Loucy (cell line): ENCODE data around the gene XXYLT1.
"Not testable (repeated sequence)": the region's sequence is repeated elsewhere in the genome, so short reads cannot be mapped to it uniquely, and the experiment has no call there.

ENCODE experiments used
- H2AFZ ChIP-seq: fragments of 200-600 bp; sonication (generic); 2 replicates; pipeline ENCODE4 v1.6.0; 2016; ENCODE audit warnings: antibody characterized with exemption, mild to moderate bottlenecking, low read length, moderate library complexity
- H3F3A ChIP-seq: fragments of 200-600 bp; 2 replicates; pipeline ENCODE4 v1.6.0; 2016; ENCODE audit warnings: antibody characterized with exemption, low read depth, mild to moderate bottlenecking
- H3K27me3 ChIP-seq: fragments of 200-600 bp; sonication (generic); 2 replicates; pipeline ENCODE4 v1.6.1; 2014; ENCODE audit warnings: low read length, mild to moderate bottlenecking; ENCODE audit not compliant: insufficient read depth, poor library complexity, severe bottlenecking
- H3K36me3 ChIP-seq: fragments of 200-600 bp; sonication (generic); 2 replicates; pipeline ENCODE4 v1.6.1; 2016; ENCODE audit warnings: low read length; ENCODE audit not compliant: insufficient read depth
- H3K4me1 ChIP-seq: fragments of 200-600 bp; sonication (generic); 2 replicates; pipeline ENCODE4 v1.5.1; 2014; ENCODE audit warnings: low read length, mild to moderate bottlenecking; ENCODE audit not compliant: insufficient read depth, poor library complexity, severe bottlenecking
- H3K4me2 ChIP-seq: fragments of 200-600 bp; sonication (generic); 2 replicates; pipeline ENCODE4 v1.6.0; 2014; ENCODE audit warnings: antibody characterized with exemption, low read length, low read depth, mild to moderate bottlenecking; ENCODE audit not compliant: poor library complexity, severe bottlenecking
- H3K4me3 ChIP-seq: fragments of 200-600 bp; sonication (generic); 2 replicates; pipeline ENCODE4 v1.5.1; 2014; ENCODE audit warnings: low read length, mild to moderate bottlenecking, mixed read lengths; ENCODE audit not compliant: poor library complexity, severe bottlenecking
- H3K79me2 ChIP-seq: fragments of 200-600 bp; sonication (generic); 2 replicates; pipeline ENCODE4 v1.6.1; 2014; ENCODE audit warnings: low read length; ENCODE audit not compliant: insufficient read depth
- H3K9ac ChIP-seq: fragments of 200-600 bp; sonication (generic); 2 replicates; pipeline ENCODE4 v1.6.0; 2014; ENCODE audit warnings: mild to moderate bottlenecking, low read depth, low read length, moderate library complexity; ENCODE audit not compliant: poor library complexity, severe bottlenecking
- H3K9me2 ChIP-seq: fragments of 200-600 bp; sonication (generic); replicated peaks from 2 replicates; pipeline ENCODE4 v1.6.1; 2016; ENCODE audit warnings: low read depth, low read length, mixed read lengths
- H3K9me3 ChIP-seq: fragments of 200-600 bp; sonication (generic); 2 replicates; pipeline ENCODE4 v1.6.1; 2014; ENCODE audit warnings: mild to moderate bottlenecking, antibody characterized with exemption, low read length, low read depth; ENCODE audit not compliant: insufficient read depth
- H4K20me1 ChIP-seq: fragments of 200-600 bp; sonication (generic); 2 replicates; pipeline ENCODE4 v1.6.0; 2014; ENCODE audit warnings: antibody characterized with exemption, low read length, mild to moderate bottlenecking; ENCODE audit not compliant: insufficient read depth, poor library complexity, severe bottlenecking
- EZH2phosphoT487 ChIP-seq: fragments of 200-600 bp; IDR thresholded peaks from 2 replicates; pipeline ENCODE4 v1.6.1; 2018; ENCODE audit warnings: antibody characterized with exemption, mild to moderate bottlenecking, moderate library complexity, borderline replicate concordance
- TF ChIP-seq, protein P1 (sequence below): fragments of 200-600 bp; sonication (generic); conservative IDR thresholded peaks from 2 replicates; pipeline ENCODE4 v1.5.1; 2014; ENCODE audit warnings: mild to moderate bottlenecking, antibody characterized with exemption, low read length

XXYLT1 gene

DNA sequence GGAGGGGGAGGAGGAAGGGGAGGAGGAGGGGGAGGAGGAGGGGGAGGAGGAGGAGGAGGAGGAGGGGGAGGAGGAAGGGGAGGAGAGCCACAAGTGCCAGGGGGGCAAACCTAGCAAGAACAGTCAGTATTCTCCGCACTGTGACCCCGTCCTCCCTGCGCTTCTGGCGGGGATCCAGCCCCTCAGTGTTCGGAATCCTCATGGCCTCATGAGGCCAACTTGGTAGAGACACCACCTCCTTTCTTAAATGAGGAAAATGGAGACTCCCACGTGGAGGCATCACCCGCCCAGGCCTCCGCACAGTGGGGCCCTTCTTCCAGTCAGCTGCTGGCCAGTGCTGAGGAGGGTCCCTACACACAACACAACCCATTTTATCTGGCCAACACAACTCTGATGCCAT is 163.4 kb downstream of the XXYLT1 start:
- Histone ChIP-seq H3K36me3 (peaks cover 28% of the 10 kb centered on the region; the same call in 1 of the 2 replicates), H3K9me2 (no peaks in the 10 kb centered on the region), H3K27me3 (no peaks in the 10 kb centered on the region), H4K20me1 (no peaks in the 10 kb centered on the region), H3F3A (no peaks in the 10 kb centered on the region), H3K9me3 (no peaks in the 10 kb centered on the region), H3K4me1 (peaks cover 16% of the 10 kb centered on the region), H3K4me2 (no peak overlapping the region), H2AFZ (no peak overlapping the region), H3K4me3 (no peak overlapping the region), H3K79me2 (peaks cover 60% of the 10 kb centered on the region), H3K9ac (no peak overlapping the region)
- TF ChIP-seq, protein P1, sequence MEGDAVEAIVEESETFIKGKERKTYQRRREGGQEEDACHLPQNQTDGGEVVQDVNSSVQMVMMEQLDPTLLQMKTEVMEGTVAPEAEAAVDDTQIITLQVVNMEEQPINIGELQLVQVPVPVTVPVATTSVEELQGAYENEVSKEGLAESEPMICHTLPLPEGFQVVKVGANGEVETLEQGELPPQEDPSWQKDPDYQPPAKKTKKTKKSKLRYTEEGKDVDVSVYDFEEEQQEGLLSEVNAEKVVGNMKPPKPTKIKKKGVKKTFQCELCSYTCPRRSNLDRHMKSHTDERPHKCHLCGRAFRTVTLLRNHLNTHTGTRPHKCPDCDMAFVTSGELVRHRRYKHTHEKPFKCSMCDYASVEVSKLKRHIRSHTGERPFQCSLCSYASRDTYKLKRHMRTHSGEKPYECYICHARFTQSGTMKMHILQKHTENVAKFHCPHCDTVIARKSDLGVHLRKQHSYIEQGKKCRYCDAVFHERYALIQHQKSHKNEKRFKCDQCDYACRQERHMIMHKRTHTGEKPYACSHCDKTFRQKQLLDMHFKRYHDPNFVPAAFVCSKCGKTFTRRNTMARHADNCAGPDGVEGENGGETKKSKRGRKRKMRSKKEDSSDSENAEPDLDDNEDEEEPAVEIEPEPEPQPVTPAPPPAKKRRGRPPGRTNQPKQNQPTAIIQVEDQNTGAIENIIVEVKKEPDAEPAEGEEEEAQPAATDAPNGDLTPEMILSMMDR: no peak
- no peak for TF ChIP-seq EZH2phosphoT487

DNA sequence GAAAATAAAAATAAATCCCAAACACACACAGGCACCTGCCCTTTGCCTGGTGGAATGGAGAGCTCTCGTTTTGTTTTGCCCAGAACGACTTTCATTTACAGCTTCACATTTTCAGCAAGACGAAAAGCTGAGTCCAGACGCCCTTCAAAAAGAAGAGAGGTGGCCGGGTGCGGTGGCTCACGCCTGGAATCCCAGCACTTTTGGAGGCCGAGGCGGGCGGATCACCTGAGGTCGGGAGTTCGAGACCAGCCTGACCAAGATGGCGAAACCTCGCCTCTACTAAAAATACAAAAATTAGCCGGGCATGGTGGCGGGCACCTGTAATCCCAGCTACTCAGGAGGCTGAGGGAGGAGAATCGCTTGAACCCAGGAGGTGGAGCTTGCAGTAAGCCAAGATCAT is 163.9 kb downstream of the XXYLT1 start:
- not testable (repeated sequence) for H3K4me2 ChIP-seq, H3K9me3 ChIP-seq, H3K9me2 ChIP-seq, H2AFZ ChIP-seq, H3K4me3 ChIP-seq, H3K9ac ChIP-seq, H4K20me1 ChIP-seq, H3K27me3 ChIP-seq, H3F3A ChIP-seq
- Histone ChIP-seq H3K79me2 (peaks cover 55% of the 10 kb centered on the region), H3K36me3 (peaks cover 33% of the 10 kb centered on the region; the same call in 1 of the 2 replicates), H3K4me1 (peaks cover 22% of the 10 kb centered on the region)

DNA sequence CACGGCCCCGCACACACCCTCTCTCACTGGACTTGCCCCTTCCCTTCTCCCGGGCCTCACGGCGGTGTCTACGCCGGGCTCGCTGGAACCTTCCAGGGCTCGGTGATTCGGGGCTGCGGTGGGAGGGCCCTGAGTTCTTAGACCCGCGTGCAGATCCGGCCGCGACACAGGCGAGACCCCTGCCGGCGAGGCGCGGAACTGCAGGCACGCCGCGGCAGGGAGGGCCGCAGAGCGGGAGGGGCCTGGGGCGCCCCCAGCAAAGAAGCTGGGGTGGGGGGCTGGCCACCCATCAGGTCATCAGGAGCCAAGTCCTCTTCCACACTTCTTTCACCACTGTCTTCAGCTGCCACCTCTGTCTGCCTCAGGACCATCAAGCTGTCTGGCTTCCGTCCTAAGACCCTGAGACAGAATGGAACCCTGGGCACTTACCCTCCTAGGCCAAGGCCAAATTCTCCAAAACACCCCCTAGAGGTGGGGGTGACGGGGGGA is 164.5 kb downstream of the XXYLT1 start:
- Histone ChIP-seq H3K36me3 (peaks cover 33% of the 10 kb centered on the region; the same call in 1 of the 2 replicates), H3K4me3 (peak overlapping the region; percentile 5), H3K27me3 (no peaks in the 10 kb centered on the region), H4K20me1 (no peaks in the 10 kb centered on the region), H3K9ac (no peak overlapping the region), H3F3A (no peaks in the 10 kb centered on the region), H3K79me2 (peaks cover 52% of the 10 kb centered on the region), H3K4me2 (peak overlapping the region; percentile 45), H3K9me2 (no peaks in the 10 kb centered on the region), H2AFZ (no peak overlapping the region), H3K9me3 (no peaks in the 10 kb centered on the region), H3K4me1 (peaks cover 25% of the 10 kb centered on the region)
- TF ChIP-seq, protein P1: peak; percentile 98
- no peak for TF ChIP-seq EZH2phosphoT487

DNA sequence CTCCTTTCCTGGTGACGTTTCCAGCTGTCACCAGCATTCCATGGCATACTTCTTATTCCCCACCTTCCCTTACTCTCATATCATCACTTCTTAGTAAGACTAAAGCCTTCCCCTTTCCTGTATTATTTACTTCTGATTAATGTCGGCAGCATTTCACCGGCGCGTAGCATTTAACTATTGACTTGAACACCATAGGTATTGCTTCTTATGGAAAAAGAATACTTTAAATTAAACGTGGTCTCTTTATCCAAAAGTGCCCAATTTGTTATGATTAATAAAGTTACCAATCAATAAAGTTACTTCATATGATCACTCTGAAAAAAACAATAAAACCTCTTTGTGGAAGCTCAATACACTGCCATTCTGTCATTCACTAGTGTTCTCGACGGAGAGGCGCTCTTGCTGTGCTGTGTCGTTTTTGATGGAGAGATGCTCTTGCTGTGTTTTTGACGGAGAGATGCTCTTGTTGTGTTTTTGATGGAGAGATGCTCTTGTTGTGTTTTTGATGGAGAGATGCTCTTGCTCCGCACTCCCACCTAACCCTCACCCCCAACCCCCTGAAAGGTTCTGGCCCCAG is 165.0 kb downstream of the XXYLT1 start:
- Histone ChIP-seq H3K36me3 (peaks cover 29% of the 10 kb centered on the region; the same call in 1 of the 2 replicates), H3K9me2 (no peaks in the 10 kb centered on the region), H3K4me2 (peak overlapping the region; percentile 45), H2AFZ (no peak overlapping the region), H3K9ac (no peak overlapping the region), H3K4me3 (peak overlapping the region; percentile 5), H4K20me1 (no peaks in the 10 kb centered on the region), H3K9me3 (no peaks in the 10 kb centered on the region), H3K79me2 (peaks cover 48% of the 10 kb centered on the region), H3K27me3 (no peaks in the 10 kb centered on the region), H3K4me1 (peaks cover 31% of the 10 kb centered on the region), H3F3A (no peaks in the 10 kb centered on the region)
- no peak for TF ChIP-seq EZH2phosphoT487
- TF ChIP-seq, protein P1: no peak
